Activated CD4-positive, alpha-beta T cell treated with anti-CD3 and anti-CD28 coated beads, Interleukin-2, amount 10 ng/mL, durations not matched to agents 24 days and 14 days (primary cell): ENCODE data around the gene PRDM16. TPM values are rescaled to one million over a fixed set of nuclear protein-coding genes. Genes with fewer than 3 reads are reported as not detected.

Experiments used
- DNase-seq: peaks from one replicate; pipeline ENCODE4 v3.0.0; 2022
- H3K27ac Mint-ChIP-seq: one replicate; pipeline ENCODE4 v1.8.0; 2022; ENCODE audit warnings: mild to moderate bottlenecking, mixed read lengths
- H3K27me3 Mint-ChIP-seq: one replicate; pipeline ENCODE4 v1.8.0; 2022; ENCODE audit warnings: mixed read lengths
- H3K36me3 Mint-ChIP-seq: one replicate; pipeline ENCODE4 v1.8.0; 2022; ENCODE audit warnings: low read depth, mild to moderate bottlenecking, mixed read lengths
- H3K4me1 Mint-ChIP-seq: one replicate; pipeline ENCODE4 v1.8.0; 2021; ENCODE audit warnings: mixed read lengths
- H3K4me3 Mint-ChIP-seq: one replicate; pipeline ENCODE4 v1.8.0; 2022; ENCODE audit warnings: mild to moderate bottlenecking, moderate library complexity, mixed read lengths
- H3K9me3 Mint-ChIP-seq: one replicate; pipeline ENCODE4 v1.8.0; 2021; ENCODE audit warnings: mixed read lengths
- intact Hi-C: fragments of 100-400 bp; cut with micrococcal nuclease; formaldehyde crosslinking; loops from one replicate; pipeline ENCODE4 v1.15.1; 2023
- total RNA-seq: library from RNA; stranded (reverse); gene quantifications from 2 replicates; pipeline ENCODE4 v1.2.3, GENCODE V29; 2022

Gene PRDM16
- total RNA-seq, 1 donor from 2014 or later = not detected

DNA sequence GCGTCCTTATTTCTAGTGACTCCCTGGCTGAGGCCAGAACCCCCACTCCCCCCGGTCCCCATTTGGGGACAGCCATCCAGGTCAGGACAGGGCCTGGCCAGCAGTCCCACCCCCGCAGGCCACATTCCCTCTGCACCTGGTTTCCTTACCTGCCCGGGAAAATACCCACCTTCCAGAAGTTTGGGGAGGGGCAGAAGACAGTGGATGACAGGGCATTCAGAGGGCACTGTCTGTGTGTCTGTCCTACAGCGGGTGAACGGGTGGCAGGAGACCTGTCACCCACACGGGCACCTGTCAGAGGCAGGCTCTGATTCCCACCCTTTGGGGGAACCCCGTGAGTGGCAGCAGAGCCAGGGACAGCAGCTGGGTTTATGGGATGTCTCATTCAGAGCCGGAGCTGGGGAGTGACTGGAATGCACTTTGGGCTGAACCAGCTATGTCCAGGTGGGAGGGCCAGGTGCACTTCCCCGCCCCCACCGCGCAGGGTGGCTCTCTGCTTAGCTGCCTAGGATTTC is 387.5 kb downstream of the PRDM16 start:
- Mint-ChIP-seq H3K9me3 (no peaks in the 10 kb centered on the region), H3K4me3 (no peak overlapping the region), H3K36me3 (no peaks in the 10 kb centered on the region), H3K27ac (no peak overlapping the region), H3K4me1 (no peaks in the 10 kb centered on the region), H3K27me3 (peaks cover 13% of the 10 kb centered on the region)
- intact Hi-C loops = no loop called here
- DNase-seq = no peak

DNA sequence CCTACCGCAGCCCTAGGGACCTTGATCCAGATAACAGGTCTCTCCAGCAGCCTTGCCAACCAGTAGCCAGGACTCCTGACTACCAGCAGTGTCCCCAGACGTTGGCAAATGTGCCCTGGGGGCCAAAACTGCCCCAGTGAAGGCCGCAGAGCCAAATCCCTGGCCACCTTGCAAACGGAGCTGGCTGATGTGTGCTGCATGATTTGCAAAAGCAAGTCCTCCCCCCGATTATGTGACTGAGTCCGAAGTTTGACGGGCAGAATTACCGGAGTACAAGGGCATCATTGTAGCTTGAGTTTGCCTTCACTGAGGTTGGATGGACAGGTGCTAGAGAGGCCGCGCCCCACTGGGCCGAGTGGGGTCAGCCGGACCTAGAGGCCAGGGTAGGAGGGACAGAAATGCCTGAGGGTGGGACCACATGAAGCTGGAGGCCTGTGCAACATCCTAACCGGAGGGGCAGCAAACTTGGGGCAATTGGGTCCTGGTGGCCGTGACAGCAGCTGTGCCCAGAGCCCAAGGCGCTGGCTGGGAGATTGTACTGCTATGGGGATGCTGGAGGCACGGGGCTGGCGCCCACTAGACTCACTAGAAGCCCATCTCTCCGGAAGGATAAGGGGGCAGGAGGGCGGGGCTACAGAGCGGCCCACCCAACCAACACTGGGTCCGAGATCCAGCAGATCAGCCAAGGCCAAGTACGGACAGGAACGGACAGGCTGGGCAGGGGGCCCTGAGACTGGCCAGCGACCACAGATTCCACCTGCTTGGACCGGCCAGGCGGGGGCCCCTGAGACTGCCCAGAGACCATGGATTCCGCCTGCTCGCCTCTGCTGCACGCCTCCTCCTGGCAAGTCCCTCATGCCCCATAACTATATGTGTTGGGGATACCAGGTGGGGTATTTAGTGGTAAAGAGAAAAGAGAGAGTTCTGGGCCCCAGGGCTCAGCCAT is 388.2 kb downstream of the PRDM16 start:
- Mint-ChIP-seq H3K27ac (no peak overlapping the region), H3K27me3 (peaks cover 13% of the 10 kb centered on the region), H3K9me3 (no peaks in the 10 kb centered on the region), H3K4me3 (no peak overlapping the region), H3K4me1 (no peaks in the 10 kb centered on the region), H3K36me3 (no peaks in the 10 kb centered on the region)
- intact Hi-C loops = no loop called here
- DNase-seq = no peak

DNA sequence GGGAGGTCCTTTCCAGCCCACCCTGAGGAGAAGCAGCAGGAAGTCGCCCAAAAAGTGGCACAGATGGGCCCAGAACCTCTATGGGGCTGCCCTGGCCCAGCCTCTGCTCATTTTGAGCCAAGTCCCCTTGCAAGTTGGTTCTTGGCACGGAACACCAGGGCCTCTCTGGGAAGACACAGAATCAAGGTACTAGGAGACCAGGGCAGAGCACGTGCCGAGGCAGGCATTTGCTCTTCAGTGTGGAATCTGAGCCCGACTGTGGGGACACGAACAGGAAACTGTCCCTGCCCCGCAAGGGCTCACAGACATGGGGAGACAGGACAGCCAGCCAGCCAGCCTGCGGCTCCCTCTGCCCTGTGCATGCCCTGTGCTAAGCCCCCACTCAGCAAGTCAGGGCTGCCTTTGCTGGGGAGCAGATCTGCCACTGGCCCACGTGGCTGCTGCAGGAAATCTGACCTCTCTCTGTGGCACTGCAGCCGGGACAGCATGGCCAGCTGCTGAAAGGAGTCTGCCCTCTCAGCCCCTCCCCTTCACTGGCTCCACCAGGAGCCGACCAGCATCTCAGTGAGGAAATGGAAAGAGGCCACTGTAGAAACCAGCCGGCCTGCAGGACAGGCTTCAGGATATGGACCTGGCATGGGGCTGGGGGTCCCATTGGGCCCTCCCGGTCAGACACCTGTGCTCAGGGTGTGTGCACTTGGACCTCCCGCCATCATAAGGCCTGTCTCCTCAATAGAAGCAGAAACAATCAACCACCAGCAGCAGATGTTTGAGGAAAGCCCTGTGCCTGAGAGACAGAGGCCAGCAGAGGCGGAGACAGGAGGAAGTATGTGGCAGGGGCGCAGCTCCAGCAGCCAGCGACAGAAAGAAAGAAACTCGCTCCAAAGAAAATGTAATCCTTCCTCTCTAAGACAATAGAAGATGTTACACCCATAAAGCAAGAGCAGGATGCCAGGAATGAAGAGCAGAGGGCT is 389.2 kb downstream of the PRDM16 start:
- Mint-ChIP-seq H3K27ac (no peak overlapping the region), H3K4me3 (no peak overlapping the region), H3K27me3 (peaks cover 12% of the 10 kb centered on the region), H3K36me3 (no peaks in the 10 kb centered on the region), H3K9me3 (no peaks in the 10 kb centered on the region), H3K4me1 (no peaks in the 10 kb centered on the region)
- DNase-seq = no peak
- intact Hi-C loops = no loop called here

DNA sequence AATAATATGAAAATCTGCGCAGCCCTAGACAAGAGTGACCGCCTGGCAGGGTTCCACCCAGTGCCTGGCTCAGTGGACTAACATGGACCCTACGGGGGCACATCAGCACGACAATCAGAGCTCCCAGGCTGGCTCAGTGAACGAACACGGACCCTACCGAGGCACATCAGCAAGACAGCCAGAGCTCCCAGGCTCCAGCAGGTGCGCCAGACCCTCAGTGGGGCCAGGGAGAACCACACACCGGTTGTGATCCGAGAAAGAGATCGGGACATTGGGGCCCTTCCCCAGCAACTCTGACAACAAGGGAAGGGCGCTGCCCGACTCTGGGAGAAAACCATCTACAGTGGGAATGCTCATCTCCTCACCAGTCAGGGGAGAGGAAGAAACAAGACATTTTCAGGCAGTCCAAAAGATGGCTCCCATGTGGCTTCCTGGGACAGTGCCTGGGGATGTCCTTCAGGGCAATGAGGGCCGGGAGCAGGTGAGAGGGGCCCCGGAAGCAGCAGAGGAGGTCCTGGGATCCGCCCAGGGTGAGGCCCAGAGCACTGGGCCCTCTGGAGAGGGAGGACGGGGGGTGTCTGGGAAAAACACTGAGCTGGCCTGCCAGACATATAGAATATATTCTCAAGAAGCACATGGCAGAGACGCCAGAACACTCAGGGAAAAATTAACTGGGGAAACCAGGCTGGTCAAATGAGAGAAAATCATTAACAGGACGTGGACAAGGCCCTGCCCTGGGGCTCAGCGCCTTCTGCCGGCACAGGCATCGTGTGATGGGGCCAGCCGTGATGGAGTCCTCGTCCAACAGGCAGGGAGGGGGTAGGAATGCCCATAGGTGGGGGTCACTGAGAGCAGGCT is 390.3 kb downstream of the PRDM16 start:
- Mint-ChIP-seq H3K27me3 (peaks cover 8% of the 10 kb centered on the region), H3K36me3 (no peaks in the 10 kb centered on the region), H3K9me3 (no peaks in the 10 kb centered on the region), H3K4me3 (no peak overlapping the region), H3K4me1 (no peaks in the 10 kb centered on the region), H3K27ac (no peak overlapping the region)
- intact Hi-C loops = no loop called here
- DNase-seq = no peak

DNA sequence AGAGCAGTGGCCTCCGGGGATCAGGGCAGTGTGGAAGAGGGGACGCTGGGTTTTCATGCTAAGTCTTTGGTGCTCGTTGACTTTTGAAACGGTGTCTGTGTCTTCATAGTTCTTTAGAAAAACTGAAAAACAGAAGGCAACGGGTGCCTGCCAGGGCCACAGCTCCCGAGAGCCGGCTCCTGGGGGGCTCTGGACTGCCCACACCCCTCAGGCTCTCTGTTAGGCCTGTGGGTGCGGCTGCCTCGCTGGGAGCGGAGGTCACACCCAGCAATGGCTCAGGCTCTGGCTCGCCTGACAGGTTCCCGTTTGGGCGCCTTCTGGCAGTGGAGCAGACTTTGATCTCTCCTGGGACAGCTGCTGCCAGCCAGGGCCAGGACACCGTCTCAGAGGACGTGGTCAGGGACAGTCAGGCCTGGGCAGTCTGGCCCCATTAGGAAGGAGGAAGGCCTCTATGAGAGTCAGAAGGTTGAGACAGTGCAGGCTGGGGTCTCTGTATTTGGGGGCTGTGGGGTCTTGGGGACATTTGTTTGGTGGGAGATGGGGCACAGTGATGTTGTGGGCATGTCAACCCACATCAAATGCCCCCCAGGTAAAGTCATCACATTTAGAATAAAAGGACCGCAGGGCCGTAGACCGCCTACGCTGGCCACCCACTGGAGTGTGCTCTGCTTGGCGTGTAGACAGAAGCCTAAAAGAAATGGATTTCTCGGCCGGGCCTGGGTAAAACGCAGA is 391.1 kb downstream of the PRDM16 start:
- H3K4me1 Mint-ChIP-seq = no peaks in the 10 kb centered on the region
- no peak for DNase-seq
- no peak overlapping the region for H3K27ac Mint-ChIP-seq
- H3K9me3 Mint-ChIP-seq = no peaks in the 10 kb centered on the region
- intact Hi-C loops = no loop called here
- peaks cover 6% of the 10 kb centered on the region for H3K27me3 Mint-ChIP-seq
- no peaks in the 10 kb centered on the region for H3K36me3 Mint-ChIP-seq
- no peak overlapping the region for H3K4me3 Mint-ChIP-seq

DNA sequence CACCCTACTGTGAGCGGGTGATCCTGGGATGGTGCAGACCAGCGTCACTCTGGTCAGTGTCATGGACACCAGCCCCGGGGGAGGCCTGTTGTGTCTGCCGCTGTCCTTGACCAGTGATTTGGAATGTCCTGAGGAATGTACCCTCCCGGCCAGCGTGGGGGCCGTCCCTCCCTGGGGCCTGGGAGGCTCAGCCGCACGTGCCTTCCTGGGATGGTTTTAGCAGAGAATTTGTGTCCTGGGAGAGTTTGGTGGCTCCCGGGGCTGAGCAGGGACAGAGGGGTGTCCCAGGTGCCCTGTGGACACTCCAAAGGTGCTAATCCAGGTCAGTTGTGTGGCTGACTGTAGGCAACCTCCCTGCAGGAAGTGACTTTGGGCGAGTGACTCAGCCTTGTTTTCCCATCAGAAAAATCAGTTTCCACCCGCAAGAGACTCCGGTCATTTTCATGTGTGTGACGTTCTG is 391.7 kb downstream of the PRDM16 start:
- intact Hi-C loops = no loop called here
- H3K4me1 Mint-ChIP-seq = no peaks in the 10 kb centered on the region
- H3K36me3 Mint-ChIP-seq = no peaks in the 10 kb centered on the region
- H3K27ac Mint-ChIP-seq = no peak overlapping the region
- H3K27me3 Mint-ChIP-seq = peaks cover under 1% of the 10 kb centered on the region
- H3K4me3 Mint-ChIP-seq = no peak overlapping the region
- DNase-seq = no peak
- H3K9me3 Mint-ChIP-seq = no peaks in the 10 kb centered on the region

DNA sequence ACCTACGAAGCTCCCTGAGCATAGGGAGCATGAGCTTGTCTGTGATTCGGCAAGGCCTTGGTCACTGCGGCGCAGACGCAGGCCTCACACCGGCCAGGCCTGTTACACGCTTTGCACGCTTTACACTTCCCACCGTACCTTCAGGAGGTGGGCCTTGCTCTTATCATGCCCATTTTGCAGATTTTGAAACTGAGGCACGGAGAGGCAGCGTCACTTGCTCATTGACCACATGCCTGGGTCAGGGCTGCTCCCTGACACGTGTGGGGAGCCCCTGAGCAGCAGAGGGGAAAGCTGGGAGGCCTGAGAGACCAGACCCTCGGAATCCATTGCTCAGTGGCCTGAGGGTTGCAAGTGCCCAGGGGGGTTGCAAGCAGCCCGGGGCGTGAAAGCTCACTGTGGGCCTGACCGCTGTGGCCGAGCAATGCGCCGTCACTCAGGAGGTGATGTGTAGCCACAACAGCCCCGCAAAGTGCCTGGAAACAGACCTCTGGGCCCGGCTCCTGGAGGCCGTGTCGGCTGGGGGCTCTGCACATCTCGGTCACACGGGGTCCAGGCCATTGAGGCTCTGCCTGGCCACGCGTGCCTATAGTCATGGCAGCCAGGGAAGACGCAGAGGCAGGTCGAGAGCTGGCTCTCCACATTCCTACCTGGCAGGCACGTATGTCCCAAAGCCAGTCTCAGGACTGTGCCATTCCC is 392.4 kb downstream of the PRDM16 start:
- no peaks in the 10 kb centered on the region for H3K27me3 Mint-ChIP-seq

DNA sequence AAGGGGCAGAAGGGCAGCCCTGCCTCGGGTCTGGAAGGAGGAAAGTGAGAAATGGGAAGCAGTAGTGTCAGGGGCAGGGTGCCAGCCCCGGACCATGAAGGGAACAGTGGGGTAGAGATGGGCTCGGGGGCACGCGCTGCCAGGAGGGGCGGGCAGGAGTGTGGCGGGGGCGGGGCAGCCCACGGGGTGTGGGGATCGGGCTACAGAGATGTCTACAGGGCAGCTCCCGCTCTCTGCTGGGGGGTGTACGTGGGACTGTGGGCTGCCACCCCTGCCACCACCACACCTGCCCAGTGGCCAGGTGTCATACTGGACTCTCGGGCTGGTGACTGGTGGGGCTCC is 392.9 kb downstream of the PRDM16 start:
- DNase-seq = no peak
- Mint-ChIP-seq H3K36me3 (no peaks in the 10 kb centered on the region), H3K4me3 (no peak overlapping the region), H3K27me3 (no peaks in the 10 kb centered on the region), H3K4me1 (no peaks in the 10 kb centered on the region), H3K9me3 (no peaks in the 10 kb centered on the region), H3K27ac (no peak overlapping the region)
- intact Hi-C loops = no loop called here

More for the DNA sequence above, 392.4 kb downstream of the PRDM16 start:
- no peaks in the 10 kb centered on the region for H3K9me3 Mint-ChIP-seq
- H3K4me3 Mint-ChIP-seq = no peak overlapping the region
- DNase-seq = no peak
- no peak overlapping the region for H3K27ac Mint-ChIP-seq
- intact Hi-C loops = no loop called here
- H3K4me1 Mint-ChIP-seq = no peaks in the 10 kb centered on the region
- no peaks in the 10 kb centered on the region for H3K36me3 Mint-ChIP-seq

DNA sequence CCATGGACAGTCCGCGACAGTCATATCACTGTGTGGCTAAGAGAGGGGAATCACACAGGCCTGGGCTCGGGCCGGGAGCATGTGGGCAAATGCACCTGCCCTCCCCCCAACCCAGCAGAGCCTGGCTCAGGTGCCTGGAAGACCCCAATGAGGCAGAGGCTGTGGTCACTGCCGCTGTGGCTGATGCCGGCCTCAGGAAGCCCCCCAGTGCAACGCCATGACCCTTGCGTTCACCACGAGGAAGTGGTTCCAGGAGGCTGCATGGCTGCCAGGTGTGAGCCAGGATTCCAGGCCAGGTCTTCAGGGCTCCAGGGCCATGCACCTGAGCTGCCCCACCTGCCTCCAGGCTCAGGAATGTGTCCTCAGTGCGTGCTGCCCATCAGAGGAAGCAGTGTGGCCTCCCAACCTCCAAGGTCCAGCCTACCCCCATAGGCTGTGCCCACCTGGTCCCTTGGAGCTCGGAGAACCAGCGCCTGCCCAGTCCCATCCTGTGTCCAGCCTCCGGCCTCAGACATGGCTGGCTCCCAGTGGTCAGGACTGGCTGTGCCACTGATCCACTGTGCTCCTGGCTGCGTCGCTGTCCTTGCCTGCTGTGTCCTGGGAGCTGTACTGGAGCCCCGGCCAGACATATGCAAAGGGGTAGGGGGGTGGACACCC is 393.5 kb downstream of the PRDM16 start:
- Mint-ChIP-seq H3K27ac (no peak overlapping the region), H3K27me3 (no peaks in the 10 kb centered on the region), H3K36me3 (no peaks in the 10 kb centered on the region), H3K4me3 (no peak overlapping the region), H3K9me3 (no peaks in the 10 kb centered on the region), H3K4me1 (no peaks in the 10 kb centered on the region)
- intact Hi-C loops = no loop called here
- no peak for DNase-seq

DNA sequence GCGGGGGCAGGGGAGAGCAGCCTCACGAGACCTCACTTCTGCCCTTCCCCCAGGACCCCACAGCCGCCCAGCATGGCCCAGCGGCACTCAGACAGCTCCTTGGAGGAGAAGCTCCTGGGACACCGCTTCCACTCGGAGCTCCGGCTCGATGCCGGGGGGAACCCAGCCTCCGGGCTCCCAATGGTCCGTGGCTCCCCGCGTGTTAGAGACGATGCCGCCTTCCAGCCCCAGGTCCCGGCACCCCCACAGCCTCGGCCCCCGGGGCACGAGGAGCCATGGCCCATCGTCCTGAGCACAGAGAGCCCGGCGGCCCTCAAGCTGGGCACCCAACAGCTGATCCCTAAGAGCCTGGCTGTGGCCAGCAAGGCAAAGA is 394.0 kb downstream of the PRDM16 start:
- intact Hi-C loops = no loop called here
- no peaks in the 10 kb centered on the region for H3K27me3 Mint-ChIP-seq
- no peak for DNase-seq
- H3K4me1 Mint-ChIP-seq = no peaks in the 10 kb centered on the region
- no peak overlapping the region for H3K4me3 Mint-ChIP-seq
- H3K9me3 Mint-ChIP-seq = no peaks in the 10 kb centered on the region
- H3K27ac Mint-ChIP-seq = no peak overlapping the region
- H3K36me3 Mint-ChIP-seq = no peaks in the 10 kb centered on the region

DNA sequence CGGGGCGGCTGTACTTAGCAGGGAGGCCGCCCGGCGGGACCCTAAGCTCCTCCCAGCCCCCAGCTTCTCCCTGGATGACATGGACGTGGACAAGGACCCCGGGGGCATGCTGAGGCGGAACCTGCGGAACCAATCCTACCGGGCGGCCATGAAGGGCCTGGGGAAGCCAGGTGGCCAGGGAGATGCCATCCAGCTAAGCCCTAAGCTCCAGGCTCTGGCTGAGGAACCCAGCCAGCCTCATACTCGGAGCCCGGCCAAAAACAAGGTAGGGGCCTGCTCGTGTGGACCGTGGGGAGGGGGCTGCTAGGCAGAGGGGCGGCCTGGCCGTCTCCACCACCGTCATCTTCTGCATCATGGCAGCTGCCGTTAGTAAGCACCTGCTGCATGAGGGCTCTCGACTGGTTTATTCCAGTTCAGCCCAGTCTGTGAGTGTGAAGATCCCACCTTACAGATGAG is 394.4 kb downstream of the PRDM16 start:
- Mint-ChIP-seq H3K36me3 (no peaks in the 10 kb centered on the region), H3K4me3 (no peak overlapping the region)

More for the DNA sequence above, 394.4 kb downstream of the PRDM16 start:
- H3K27me3 Mint-ChIP-seq = no peaks in the 10 kb centered on the region
- H3K27ac Mint-ChIP-seq = no peak overlapping the region
- intact Hi-C loops = no loop called here
- DNase-seq = no peak
- no peaks in the 10 kb centered on the region for H3K9me3 Mint-ChIP-seq
- no peaks in the 10 kb centered on the region for H3K4me1 Mint-ChIP-seq
